VCaP (cell line): ENCODE data around the gene SHISA5.

Experiments
- H3K27ac ChIP-seq: fragments of 450-650 bp; 2 replicates; pipeline ENCODE4 v1.5.1; 2017
- CTCF ChIP-seq: fragments of 450-650 bp; conservative IDR thresholded peaks from 2 replicates; pipeline ENCODE4 v1.5.1; 2017; ENCODE audit warnings: mild to moderate bottlenecking, moderate library complexity

SHISA5 gene

GRCh38 chr3:48435774-48436476 lies 68.0 kb downstream of the SHISA5 start:
- peak; percentile 100 for TF ChIP-seq CTCF
- H3K27ac ChIP-seq = peak overlapping the region; percentile 16; the same call in 1 of the 2 replicates

- H3K27ac ChIP-seq = peak overlapping the region; percentile 16; the same call in 1 of the 2 replicates
These were observed 68.8 kb downstream of the SHISA5 start for GRCh38 chr3:48435223-48435595.

DNA sequence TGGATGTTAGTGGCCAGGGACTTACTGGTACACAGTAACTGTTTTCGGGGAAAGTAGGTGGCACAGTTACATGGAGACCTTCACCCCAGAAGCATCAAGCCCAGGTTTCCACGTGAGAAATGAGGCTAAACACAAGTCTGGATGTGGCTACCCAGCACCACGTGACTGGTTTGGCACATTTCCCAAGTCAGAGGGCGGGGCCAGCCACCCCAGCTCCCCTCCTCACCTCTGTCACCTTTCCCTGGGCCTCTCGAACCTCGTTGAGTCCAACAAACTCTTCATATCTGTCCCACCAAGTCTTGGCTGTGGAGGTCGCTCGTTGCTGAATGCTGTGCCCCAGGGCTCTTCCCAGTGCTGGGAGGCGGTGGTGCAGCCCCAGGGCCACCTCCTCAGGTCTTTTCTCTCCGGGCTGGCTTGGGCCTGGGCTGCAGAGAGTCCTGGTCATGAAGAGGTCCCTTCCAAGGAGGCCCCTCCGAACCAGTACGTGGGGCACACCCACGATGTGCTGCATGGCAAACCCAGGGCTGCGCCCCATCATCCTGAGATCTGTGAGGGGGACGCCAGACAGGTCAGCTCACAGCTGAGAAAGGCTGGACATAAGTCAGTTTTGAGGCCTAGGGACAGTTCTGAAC lies 69.3 kb downstream of the SHISA5 start:
- H3K27ac ChIP-seq = peak overlapping the region; percentile 16; the same call in 1 of the 2 replicates
- no peak for TF ChIP-seq CTCF

More at GRCh38 chr3:48435223-48435595, 68.8 kb downstream of the SHISA5 start:
- TF ChIP-seq CTCF = no peak

- TF ChIP-seq CTCF = no peak
- no peak overlapping the region for H3K27ac ChIP-seq
These were observed 70.4 kb downstream of the SHISA5 start for GRCh38 chr3:48433472-48434118.

- H3K27ac ChIP-seq = no peak overlapping the region
- peak; percentile 52; the same call in 1 of the 2 replicates for TF ChIP-seq CTCF
These were observed 71.3 kb downstream of the SHISA5 start for GRCh38 chr3:48432411-48433371.

- no peak for TF ChIP-seq CTCF
- peak overlapping the region; percentile 96 for H3K27ac ChIP-seq
These were observed 72.5 kb downstream of the SHISA5 start for GRCh38 chr3:48431224-48432029.
